ENCODE results near the gene PIRT. TPM values are rescaled to one million over a fixed set of nuclear protein-coding genes. Genes with fewer than 3 reads are reported as not detected.

The PIRT gene
- polyA plus RNA-seq, 1 of the 3 experiments (the other 2 are of a cell fraction), result not detected

DNA sequence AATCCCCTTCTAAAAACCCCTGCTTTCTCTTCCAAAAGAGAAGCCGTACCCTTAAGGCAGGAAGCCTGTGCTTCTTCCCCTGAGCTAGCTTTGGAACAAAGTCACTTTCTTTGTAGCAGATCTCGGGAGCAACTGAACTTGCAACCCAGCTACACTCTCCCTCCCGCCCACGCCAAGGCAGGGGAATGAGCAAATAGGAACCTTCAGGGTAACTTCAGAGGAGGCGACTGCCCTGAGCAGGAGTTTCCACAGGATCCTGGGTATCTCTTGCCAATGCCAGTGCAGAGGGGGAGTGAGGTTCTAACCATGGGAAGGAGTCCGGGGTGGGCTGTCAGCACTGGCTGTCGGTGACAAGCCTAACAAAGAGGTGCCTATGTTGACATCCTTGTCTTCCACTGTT, 5.9 kb upstream of the PIRT start:
- Histone ChIP-seq H3K79me2 (ENCODE audit: insufficient read depth) (no peaks in the 10 kb centered on the region), H3K9me3 (no peaks in the 10 kb centered on the region), H2AFZ (ENCODE audit: low read depth) (no peak overlapping the region), H3K9me2 (no peaks in the 10 kb centered on the region), H4K20me1 (ENCODE audit: insufficient read depth) (no peaks in the 10 kb centered on the region), H3K4me2 (no peak overlapping the region), H3K4me1 (ENCODE audit: control insufficient read depth in 1 of 2, insufficient read depth in 2 of 2, low read depth in 1 of 2, low read length in 1 of 2) (peaks cover 0 to 4% of the 10 kb centered on the region in 2 experiments; a peak in 1 of 4 replicates), H3K36me3 (replicated peaks in 1 of 2; ENCODE audit: control insufficient read depth in 1 of 2, insufficient read depth in 2 of 2, low read length in 1 of 2) (no peaks in the 10 kb centered on the region), H3K9ac (no peak overlapping the region), H3K27me3 (ENCODE audit: insufficient read depth) (no peaks in the 10 kb centered on the region), H3K4me3 (ENCODE audit: low read depth in 2 of 2, low read length in 1 of 2) (no peak overlapping the region), H3K27ac (ENCODE audit: low read depth in 2 of 2, low read length in 1 of 2) (no peak overlapping the region), H3F3A (replicated peaks; ENCODE audit: insufficient read depth) (no peaks in the 10 kb centered on the region)
- POLR2A ChIA-PET, result interaction anchor here (1.0 kb wide), 1 partner anchor 111 kb away, joined by 3 read pairs; no protein-coding TSS in a partner anchor
- TF ChIP-seq, protein P1, sequence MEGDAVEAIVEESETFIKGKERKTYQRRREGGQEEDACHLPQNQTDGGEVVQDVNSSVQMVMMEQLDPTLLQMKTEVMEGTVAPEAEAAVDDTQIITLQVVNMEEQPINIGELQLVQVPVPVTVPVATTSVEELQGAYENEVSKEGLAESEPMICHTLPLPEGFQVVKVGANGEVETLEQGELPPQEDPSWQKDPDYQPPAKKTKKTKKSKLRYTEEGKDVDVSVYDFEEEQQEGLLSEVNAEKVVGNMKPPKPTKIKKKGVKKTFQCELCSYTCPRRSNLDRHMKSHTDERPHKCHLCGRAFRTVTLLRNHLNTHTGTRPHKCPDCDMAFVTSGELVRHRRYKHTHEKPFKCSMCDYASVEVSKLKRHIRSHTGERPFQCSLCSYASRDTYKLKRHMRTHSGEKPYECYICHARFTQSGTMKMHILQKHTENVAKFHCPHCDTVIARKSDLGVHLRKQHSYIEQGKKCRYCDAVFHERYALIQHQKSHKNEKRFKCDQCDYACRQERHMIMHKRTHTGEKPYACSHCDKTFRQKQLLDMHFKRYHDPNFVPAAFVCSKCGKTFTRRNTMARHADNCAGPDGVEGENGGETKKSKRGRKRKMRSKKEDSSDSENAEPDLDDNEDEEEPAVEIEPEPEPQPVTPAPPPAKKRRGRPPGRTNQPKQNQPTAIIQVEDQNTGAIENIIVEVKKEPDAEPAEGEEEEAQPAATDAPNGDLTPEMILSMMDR (IDR thresholded peaks at IDR 0.05), result no peak
- TF ChIP-seq FOSL2 (IDR thresholded peaks at IDR 0.05; ENCODE audit: borderline replicate concordance, low read depth) (no peak), NRF1 (IDR thresholded peaks at IDR 0.05; ENCODE audit: low read depth, low read length) (no peak), EP300 (IDR thresholded peaks at IDR 0.05; ENCODE audit: borderline replicate concordance in 1 of 2, low read depth in 1 of 2, low read length in 1 of 2) (no peak), TAF1 (IDR thresholded peaks at IDR 0.05; ENCODE audit: borderline replicate concordance, low read depth, low read length) (no peak), MEF2A (IDR thresholded peaks at IDR 0.05; ENCODE audit: borderline replicate concordance, low read depth) (no peak), ELF1 (IDR thresholded peaks at IDR 0.05) (no peak), EZH2phosphoT487 (IDR thresholded peaks at IDR 0.05; ENCODE audit: borderline replicate concordance, low read depth) (no peak), FOXJ3 (CRISPR knock-in tag; IDR thresholded peaks at IDR 0.05) (no peak), FOXM1 (IDR thresholded peaks at IDR 0.05; ENCODE audit: low read depth) (no peak), NFIC (IDR thresholded peaks at IDR 0.05; ENCODE audit: borderline replicate concordance) (no peak), POLR2AphosphoS5 (IDR thresholded peaks at IDR 0.05; ENCODE audit: low read depth, low read length) (no peak), RXRA (IDR thresholded peaks at IDR 0.05; ENCODE audit: borderline replicate concordance, low read depth) (no peak), RCOR1 (IDR thresholded peaks at IDR 0.05; ENCODE audit: low read length) (no peak)
- TF ChIP-seq, protein P2, sequence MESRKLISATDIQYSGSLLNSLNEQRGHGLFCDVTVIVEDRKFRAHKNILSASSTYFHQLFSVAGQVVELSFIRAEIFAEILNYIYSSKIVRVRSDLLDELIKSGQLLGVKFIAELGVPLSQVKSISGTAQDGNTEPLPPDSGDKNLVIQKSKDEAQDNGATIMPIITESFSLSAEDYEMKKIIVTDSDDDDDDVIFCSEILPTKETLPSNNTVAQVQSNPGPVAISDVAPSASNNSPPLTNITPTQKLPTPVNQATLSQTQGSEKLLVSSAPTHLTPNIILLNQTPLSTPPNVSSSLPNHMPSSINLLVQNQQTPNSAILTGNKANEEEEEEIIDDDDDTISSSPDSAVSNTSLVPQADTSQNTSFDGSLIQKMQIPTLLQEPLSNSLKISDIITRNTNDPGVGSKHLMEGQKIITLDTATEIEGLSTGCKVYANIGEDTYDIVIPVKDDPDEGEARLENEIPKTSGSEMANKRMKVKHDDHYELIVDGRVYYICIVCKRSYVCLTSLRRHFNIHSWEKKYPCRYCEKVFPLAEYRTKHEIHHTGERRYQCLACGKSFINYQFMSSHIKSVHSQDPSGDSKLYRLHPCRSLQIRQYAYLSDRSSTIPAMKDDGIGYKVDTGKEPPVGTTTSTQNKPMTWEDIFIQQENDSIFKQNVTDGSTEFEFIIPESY (IDR thresholded peaks at IDR 0.05; ENCODE audit: borderline replicate concordance, low read depth), result no peak
- TF ChIP-seq, protein P3, sequence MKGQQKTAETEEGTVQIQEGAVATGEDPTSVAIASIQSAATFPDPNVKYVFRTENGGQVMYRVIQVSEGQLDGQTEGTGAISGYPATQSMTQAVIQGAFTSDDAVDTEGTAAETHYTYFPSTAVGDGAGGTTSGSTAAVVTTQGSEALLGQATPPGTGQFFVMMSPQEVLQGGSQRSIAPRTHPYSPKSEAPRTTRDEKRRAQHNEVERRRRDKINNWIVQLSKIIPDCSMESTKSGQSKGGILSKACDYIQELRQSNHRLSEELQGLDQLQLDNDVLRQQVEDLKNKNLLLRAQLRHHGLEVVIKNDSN (IDR thresholded peaks at IDR 0.05; ENCODE audit: borderline replicate concordance, low read depth), result no peak
- TF ChIP-seq, protein P4, sequence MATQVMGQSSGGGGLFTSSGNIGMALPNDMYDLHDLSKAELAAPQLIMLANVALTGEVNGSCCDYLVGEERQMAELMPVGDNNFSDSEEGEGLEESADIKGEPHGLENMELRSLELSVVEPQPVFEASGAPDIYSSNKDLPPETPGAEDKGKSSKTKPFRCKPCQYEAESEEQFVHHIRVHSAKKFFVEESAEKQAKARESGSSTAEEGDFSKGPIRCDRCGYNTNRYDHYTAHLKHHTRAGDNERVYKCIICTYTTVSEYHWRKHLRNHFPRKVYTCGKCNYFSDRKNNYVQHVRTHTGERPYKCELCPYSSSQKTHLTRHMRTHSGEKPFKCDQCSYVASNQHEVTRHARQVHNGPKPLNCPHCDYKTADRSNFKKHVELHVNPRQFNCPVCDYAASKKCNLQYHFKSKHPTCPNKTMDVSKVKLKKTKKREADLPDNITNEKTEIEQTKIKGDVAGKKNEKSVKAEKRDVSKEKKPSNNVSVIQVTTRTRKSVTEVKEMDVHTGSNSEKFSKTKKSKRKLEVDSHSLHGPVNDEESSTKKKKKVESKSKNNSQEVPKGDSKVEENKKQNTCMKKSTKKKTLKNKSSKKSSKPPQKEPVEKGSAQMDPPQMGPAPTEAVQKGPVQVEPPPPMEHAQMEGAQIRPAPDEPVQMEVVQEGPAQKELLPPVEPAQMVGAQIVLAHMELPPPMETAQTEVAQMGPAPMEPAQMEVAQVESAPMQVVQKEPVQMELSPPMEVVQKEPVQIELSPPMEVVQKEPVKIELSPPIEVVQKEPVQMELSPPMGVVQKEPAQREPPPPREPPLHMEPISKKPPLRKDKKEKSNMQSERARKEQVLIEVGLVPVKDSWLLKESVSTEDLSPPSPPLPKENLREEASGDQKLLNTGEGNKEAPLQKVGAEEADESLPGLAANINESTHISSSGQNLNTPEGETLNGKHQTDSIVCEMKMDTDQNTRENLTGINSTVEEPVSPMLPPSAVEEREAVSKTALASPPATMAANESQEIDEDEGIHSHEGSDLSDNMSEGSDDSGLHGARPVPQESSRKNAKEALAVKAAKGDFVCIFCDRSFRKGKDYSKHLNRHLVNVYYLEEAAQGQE (IDR thresholded peaks at IDR 0.05; ENCODE audit: low read depth, low read length), result no peak
- TF ChIP-seq, protein P5, sequence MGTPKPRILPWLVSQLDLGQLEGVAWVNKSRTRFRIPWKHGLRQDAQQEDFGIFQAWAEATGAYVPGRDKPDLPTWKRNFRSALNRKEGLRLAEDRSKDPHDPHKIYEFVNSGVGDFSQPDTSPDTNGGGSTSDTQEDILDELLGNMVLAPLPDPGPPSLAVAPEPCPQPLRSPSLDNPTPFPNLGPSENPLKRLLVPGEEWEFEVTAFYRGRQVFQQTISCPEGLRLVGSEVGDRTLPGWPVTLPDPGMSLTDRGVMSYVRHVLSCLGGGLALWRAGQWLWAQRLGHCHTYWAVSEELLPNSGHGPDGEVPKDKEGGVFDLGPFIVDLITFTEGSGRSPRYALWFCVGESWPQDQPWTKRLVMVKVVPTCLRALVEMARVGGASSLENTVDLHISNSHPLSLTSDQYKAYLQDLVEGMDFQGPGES (IDR thresholded peaks at IDR 0.05; ENCODE audit: low read depth, low read length), result no peak
- CTCF ChIA-PET, result interaction anchor here (1.3 to 8.3 kb wide), 11 partner anchors 9 to 213 kb away, joined by 4 to 165 read pairs (median 16); no protein-coding TSS in a partner anchor
- WGBS (ENCODE audit: low lambda C conversion rate), result 45% methylated on average over 7 of the region's 7 CpGs
- DNase-seq, result peak; percentile 12
